ENCODE results near the gene DCP2. TPM values are rescaled to one million over a fixed set of nuclear protein-coding genes. Genes with fewer than 3 reads are reported as not detected.

DCP2 gene
- total and polyA plus RNA-seq, 10 of the 15 experiments (the other 5 are each of a cell fraction or from before 2014, with no cell fraction given), result 23.4 to 81.6 (median 47.4) TPM

DNA sequence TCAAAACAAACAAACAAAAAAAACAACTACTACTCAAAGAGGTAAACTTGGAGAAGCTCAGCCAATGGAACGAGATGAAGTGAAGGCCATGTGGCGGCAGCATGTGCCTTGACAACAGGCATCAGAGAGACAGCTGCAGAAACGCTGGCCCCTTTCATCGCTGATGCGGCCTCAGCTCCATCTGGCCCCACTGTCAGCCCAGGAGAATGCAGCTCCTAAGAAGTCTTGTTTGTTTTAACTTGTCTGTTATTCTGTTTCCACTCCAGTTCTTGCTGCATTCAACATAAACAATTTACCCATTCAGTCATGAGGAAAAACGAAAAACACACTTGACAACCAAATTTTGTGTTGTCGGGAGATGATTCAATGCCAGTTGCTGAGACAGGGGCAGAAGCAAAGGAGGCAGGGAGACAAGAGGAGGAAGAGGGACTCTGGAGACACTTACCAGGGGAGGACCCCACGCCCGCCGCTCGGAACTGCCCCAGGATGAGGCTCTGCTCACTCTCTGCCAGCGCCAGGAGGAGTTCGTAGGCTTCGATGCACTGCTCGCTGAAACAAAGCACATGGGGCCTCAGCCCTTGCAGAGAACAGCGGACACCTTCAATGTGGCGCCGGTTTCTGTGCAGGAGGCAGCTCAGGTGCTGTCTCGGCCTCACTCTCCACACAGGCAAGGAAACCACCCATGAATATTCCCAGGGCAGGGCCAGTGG is 91.2 kb downstream of the DCP2 start (continued):
- TF ChIP-seq E4F1 (IDR thresholded peaks at IDR 0.05; ENCODE audit: borderline replicate concordance, partially characterized antibody) (no peak), NBN (IDR thresholded peaks at IDR 0.05) (no peak), ZSCAN29 (IDR thresholded peaks at IDR 0.05) (no peak)

DNA sequence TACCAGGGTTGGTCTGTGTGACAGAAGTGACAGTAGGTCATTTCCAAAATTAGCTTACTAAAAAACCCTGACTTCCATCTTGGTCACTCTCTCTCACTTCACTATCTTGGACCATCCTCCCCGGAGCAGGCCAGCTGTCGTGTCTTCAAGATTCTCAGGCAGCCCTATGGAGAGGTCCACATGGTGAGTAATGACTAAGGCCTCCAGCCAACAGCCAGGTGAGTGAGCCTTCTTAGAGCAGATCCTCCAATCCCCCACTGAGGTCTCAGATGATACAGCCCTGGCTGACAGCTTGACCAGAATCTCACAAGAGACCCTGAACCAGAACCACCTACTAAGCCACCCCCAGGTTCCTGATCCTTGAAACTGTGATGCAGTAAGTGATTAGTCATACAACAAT is 92.0 kb downstream of the DCP2 start:
- H2AFZ ChIP-seq (ENCODE audit: control insufficient read depth, low read depth, low read length), result no peak overlapping the region
- no peak overlapping the region for H3K4me3 ChIP-seq
- H3K79me2 ChIP-seq (ENCODE audit: control insufficient read depth, insufficient read depth, low read length), result no peaks in the 10 kb centered on the region
- H3K27ac ChIP-seq (ENCODE audit: control insufficient read depth, insufficient read depth), result no peak overlapping the region
- H4K20me1 ChIP-seq (ENCODE audit: control insufficient read depth, insufficient read depth), result 0 out of 2 replicates have a peak, but pooled peaks cover 3% of the 10 kb centered on the region
- H3K27me3 ChIP-seq (replicated peaks in 1 of 2; ENCODE audit: control insufficient read depth in 2 of 2, insufficient read depth in 2 of 2, low read length in 1 of 2), result no peaks in the 10 kb centered on the region
- H3K4me1 ChIP-seq (ENCODE audit: control insufficient read depth, insufficient read depth, low read length), result no peaks in the 10 kb centered on the region
- RAD21 ChIA-PET (ENCODE audit: unreplicated experiment), result no interaction called here
- intact Hi-C loops (cut with micrococcal nuclease; ENCODE audit: unreplicated experiment), result no loop called here
- TF ChIP-seq ASH2L (IDR thresholded peaks at IDR 0.05; ENCODE audit: borderline replicate concordance, low read depth), result no peak
- no peak for TF ChIP-seq RAD51 (IDR thresholded peaks at IDR 0.05)
- TF ChIP-seq GABPA (IDR thresholded peaks at IDR 0.05; ENCODE audit: low read depth), result no peak
- no peak for TF ChIP-seq TCF3 (IDR thresholded peaks at IDR 0.05; ENCODE audit: borderline replicate concordance, insufficient read depth, low read depth, low read length)
- TF ChIP-seq PML (IDR thresholded peaks at IDR 0.05; ENCODE audit: low read length), result no peak
- no peak for TF ChIP-seq ZZZ3 (IDR thresholded peaks at IDR 0.05; ENCODE audit: control insufficient read depth, insufficient read length, low read depth)
- no peak for TF ChIP-seq PAX5 (IDR thresholded peaks at IDR 0.05; ENCODE audit: borderline replicate concordance, low read depth, low read length)
- TF ChIP-seq WRNIP1 (IDR thresholded peaks at IDR 0.05; ENCODE audit: borderline replicate concordance, low read depth, low read length), result no peak
- TF ChIP-seq ZNF207 (IDR thresholded peaks at IDR 0.05; ENCODE audit: borderline replicate concordance), result no peak
- TF ChIP-seq FOXK2 (IDR thresholded peaks at IDR 0.05), result no peak
- TF ChIP-seq BHLHE40 (IDR thresholded peaks at IDR 0.05; ENCODE audit: borderline replicate concordance in 1 of 2, low read depth in 2 of 2, low read length in 1 of 2), result no peak
- no peak for TF ChIP-seq ZSCAN29 (IDR thresholded peaks at IDR 0.05)
- TF ChIP-seq POLR2AphosphoS5 (IDR thresholded peaks at IDR 0.05; ENCODE audit: low read length), result no peak
- TF ChIP-seq CHD4 (IDR thresholded peaks at IDR 0.05), result no peak
- no peak for TF ChIP-seq ZNF384 (IDR thresholded peaks at IDR 0.05; ENCODE audit: borderline replicate concordance, low read depth, low read length)
- H3K9me3 ChIP-seq (replicated peaks; ENCODE audit: control insufficient read depth, insufficient read depth, low read length), result no peaks in the 10 kb centered on the region
- in situ Hi-C loops (cut with MboI), result no loop called here
- CTCF ChIA-PET, result no interaction called here
- no peak overlapping the region for H3K4me2 ChIP-seq (ENCODE audit: control insufficient read depth, insufficient read depth)
- H3K36me3 ChIP-seq (ENCODE audit: control insufficient read depth in 2 of 2, insufficient read depth in 2 of 2, low read length in 1 of 2), result no peaks in the 10 kb centered on the region
- ATAC-seq (no peak), DNase-seq (ENCODE audit: low read depth, low spot score) (no peak), FAIRE-seq (no peak)
- SMC1A ChIA-PET (ENCODE audit: uncharacterized antibody, unreplicated experiment), result no interaction called here
- WGBS (ENCODE audit: insufficient coverage, insufficient replicate concordance, low lambda C conversion rate, missing lambda C conversion rate), result 55% methylated on average over 2 of the region's 2 CpGs
- POLR2A ChIA-PET, result no interaction called here
- H3K9ac ChIP-seq (ENCODE audit: control insufficient read depth, insufficient read depth, low read length), result no peak overlapping the region
- BruUV-seq (replicated peaks), result no TSS peak
